NCI-H446 (cell line): ENCODE measurements around the gene DLG5.
"Not testable (repeated sequence)": the region's sequence is repeated elsewhere in the genome, so short reads cannot be mapped to it uniquely, and the experiment has no call there.

Source experiments
- DNase-seq, 2 experiments: peaks; one replicate each; lab custom pipeline; 2025; lab: John Stamatoyannopoulos, UW

DLG5 gene

DNA sequence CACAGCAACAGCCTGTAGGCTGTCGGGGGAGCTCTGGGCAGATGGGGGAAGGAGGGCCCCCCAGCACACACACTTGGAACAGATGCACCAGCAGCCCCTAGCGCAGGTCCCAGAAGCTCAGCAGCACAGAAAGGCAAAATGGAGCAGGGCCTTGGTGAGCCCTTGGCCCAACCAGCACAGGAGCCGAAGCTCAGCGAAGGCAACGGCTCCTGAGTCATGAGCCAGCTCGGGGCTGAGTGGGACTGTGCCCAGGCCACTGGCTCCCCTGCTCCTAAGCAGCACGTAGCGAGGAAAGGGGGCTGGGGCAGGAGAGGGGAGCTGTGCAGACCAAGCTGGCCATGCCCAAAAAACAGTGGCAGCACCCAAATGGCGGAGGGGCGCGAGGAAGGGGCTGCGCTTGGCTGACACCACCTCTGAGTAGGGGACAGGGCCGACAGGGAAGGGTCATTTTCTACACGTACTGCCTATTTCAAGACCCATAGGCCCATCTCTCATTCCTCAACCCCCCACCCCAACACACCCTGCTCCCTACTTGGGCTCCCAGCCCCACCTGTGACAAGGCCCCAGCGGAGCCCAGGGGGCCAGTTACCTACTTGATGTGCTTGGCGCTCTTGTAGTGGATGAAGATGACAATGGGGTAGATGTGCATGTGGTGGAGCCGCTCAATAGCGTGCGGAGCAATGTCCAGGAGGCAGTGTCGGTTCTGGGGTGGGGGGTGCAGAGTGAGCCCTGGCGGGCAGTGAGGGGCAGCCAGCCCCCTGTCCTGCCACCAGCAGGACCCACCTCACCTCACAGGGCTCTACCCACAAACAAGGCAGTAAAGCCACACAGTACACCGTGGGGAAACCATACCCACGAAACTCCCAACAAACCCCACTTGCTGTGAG lies 132.1 kb downstream of the DLG5 start:
- DNase-seq, result no peak

DNA sequence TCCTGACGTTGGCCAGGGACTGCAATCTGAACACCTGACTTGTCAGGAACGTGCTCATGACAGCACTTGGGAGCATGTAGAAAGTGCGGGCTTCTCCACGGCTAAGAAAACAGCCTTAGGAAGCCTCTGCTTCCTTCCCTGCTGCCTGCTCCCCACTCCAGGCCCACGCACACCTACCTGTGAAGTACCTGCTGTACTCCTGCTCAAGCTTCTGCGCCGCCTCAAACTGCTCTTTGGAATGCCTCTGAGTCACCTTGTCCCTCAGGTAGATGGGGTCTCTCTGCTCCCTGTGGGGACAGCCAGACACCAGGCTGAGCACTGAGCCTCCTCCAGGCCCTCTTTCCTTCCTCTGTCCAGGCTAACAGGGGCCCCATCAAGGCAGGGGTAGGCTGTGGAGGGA lies 132.7 kb downstream of the DLG5 start:
- no peak for DNase-seq

DNA sequence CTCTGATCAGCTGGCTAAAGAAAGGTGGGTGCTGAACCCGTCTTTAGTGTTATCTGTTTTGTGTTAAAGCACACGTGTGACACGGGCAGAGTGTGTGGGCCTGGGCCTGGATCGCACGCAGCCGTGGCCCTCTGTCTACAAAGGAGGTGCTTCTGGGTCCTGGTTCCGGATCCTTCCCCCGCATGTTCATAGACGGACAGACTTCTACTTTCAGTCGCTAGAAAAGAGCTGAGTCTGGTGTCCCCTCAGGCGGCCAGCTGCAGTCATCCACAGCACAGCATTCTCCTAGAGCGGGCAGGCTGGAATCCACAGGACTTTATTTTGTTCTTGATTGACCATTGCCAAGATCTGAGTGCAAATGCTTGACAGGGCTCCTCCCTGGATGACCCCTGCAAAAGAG lies 134.4 kb downstream of the DLG5 start:
- no peak for DNase-seq

DNA sequence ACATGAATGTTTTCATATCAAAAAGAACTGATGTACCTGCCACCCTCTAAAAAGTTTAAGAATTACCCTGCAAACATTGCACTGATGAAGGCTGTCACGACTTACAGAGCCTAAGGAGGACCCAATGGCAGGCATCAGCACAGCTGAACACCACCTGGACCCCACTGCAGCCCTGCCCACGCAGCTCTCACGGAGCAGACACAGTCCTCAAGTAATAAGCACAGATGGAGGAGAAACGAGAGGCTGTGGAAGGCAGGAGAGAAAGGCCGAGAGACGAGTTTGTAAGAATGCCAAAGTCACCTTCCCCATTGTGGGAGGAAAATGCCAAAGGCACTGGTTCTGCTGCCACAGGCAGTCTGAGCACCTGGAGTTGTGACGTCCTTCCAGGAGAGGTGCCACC lies 135.0 kb downstream of the DLG5 start:
- no peak for DNase-seq

DNA sequence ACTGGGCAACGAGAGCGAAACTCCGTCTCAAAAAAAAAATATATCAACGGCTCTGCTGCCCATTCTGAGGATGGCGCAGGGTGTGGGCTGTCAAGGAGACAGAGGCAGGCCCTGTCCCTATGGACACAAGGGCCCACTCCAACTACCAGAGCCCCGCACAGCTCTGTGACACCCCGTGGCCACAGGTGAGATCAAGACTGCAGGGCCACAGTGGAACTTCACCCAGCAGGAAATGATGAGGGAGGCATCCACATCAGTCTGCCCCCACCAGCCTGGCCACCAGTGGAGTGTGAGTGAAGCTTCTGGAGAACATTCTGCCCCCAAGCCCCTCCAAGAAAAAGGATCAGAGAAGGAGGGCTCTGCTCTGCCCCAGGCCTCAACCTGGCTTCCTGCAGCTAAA lies 136.7 kb downstream of the DLG5 start:
- DNase-seq, result no peak

DNA sequence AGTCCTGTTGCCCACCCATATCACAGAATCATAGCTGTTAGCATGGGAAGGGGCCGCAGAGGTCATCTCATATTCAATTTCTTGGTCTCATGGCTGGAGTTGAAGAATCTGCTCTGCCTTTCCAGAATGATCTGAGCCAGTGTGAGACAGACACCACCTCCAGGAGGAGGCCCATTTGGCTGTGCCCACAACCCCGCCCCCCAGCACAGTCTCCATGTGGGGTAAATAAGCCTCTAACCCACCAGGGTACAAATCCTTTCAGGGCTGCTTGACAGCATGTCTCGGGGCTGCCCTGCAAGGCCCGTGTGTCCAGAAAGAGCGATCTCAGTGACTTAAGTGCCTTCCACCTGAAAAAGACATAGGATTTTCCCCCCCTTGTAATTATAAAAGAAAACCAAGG lies 137.5 kb downstream of the DLG5 start:
- no peak for DNase-seq

DNA sequence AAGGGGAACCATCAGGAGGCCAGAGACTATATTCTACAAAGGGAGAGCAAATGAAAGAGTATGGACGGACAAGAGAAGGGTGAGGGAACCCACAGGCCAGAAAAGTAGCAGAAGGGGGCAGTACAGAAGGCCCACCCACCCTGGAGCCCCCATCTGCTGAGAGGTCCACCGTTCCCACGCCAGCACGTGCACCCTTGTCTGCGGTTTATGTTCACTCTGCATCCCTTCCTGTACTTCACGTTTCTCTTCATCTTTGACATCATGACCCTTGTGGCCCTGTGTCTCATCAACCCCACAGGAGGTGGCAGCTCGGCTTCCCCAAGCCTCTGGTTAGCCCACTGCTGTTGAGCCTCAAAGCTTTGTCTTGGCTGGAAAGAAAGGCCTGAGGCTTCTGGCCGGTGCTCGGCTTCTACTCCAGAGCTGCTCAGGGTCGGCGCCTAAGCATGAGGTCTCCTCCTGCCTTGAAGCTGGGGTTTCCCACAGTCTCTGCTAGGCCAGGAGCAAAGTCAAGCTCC lies 138.0 kb downstream of the DLG5 start:
- DNase-seq, result no peak

DNA sequence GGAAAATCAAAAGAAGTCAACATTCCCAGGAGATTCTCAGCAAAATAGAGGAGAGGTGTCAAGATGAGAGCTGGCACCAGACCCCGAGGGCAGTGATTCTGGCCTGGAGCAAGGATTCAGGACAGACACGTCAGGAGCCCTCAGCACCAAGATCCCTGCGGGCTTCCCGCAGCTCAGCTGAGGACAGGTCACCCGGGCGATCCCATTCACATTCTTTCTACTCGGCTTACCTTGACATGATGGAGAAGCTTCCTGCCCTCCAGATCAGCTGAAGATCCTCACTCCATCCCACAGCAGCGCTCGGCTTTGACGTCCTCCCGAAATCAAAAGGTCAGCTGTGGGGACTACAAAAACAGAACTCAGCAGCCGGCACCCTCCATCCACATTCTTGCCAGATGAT lies 139.1 kb downstream of the DLG5 start:
- DNase-seq, result no peak

DNA sequence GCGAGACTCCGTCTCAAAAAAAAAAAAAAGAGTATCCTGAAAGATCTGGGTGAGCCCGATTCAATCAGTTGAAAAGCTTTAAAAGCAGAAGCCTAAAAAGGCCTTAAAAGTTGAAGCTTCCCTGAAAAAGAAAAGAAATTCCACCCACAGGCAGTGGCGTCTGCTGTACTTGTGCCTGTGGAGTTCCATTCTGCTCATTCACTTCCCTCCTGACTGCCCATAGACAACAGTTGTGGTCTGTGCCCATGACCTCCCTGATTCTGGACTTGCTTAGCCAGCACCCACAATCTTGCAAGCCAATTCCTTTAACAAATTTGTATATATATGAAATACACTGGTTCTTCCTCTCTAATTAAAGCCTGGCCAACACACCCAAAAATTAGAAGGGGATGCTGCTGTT lies 141.7 kb downstream of the DLG5 start:
- no peak for DNase-seq

DNA sequence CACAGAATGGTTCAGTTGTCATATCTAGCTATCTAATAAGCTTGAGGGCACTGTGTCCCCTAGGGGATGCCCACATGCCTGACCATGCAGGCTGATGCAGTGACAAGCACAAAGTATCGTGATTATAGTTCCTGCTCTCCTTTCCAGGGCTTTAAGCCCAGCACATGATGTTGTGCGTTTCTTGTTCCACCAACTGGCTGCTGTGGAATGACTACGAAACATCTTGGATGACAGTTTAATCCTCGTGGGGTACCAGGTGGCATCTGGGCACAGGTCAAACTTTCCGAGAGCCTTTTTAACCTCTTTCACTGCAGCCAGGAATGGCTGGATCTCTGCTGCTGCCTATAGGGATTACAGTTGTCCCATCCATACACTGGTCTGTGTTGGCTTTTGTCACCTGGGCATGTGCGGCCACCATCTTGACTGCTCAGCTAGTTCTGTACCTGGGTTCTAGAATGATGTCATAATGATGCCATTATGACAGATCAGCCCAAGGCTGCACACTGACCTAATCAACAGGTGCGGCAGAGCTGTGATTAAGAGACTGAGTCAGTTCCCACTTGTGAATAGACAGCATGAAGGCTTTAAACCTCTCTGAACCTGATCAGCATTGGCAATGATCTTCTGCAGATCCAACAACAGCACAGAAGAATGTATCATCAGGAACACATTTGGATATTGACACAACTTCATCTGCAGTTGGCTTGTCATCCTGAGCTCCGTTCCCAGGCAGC lies 144.1 kb downstream of the DLG5 start:
- DNase-seq, result no peak

DNA sequence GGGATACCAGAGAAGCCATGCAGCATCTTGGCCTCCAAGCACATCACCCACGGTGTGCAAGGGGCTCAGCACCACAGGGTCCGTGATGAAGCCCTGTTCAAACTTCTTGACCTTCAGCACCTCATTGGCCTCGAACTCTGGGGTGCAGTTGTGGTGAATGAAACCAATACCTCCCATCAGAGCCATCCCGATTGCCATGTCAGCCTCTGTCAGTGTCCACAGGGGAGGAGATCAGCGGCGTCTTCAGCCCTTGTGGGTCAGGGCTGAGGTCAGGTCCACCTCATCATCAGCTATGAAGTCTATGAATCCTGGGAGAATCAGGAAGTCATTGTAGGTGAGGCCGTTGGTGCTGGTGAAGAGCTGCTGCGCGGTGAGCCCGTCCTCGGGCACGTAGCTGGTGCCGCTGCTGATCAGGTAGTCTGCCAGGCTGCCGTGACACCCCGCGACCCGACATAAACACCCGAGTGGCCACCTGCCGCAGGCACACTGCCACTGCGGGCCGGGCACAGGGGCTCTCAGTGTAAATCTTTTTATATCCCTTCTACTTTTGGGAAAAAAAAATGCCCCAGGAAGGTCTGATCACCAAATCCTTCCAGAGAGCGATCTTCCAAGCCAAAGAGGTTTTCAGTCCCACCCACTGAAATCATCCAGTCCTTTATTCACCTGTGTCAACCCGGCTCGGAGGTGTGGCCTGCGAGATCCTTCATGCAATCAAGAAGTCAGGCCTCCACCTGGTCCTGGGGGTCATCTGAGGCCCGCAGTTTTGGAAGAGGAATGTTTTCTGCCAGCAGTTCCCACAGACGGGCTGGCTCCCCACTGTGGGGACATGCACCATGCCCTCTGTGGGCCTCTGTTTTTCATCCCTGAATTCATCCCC lies 144.9 kb downstream of the DLG5 start:
- no peak for DNase-seq

DNA sequence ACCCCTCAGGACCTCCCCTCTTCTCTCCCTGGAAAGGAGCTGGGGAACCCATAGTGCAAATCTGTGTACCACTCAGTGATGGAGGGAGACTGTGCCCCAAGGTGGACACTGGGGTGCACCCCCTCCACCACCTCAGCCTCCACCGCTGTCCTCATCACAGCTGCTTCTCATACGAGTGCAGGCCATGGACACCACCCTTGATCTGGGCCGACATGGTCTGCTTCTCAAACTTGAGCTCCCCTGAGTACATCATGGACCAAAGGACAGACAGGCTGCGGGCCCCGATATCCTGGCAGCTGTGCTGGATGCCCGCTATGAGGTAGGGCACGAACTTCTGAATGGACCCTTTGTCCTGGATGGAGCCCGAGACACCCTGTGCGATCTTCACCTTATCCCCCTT lies 146.4 kb downstream of the DLG5 start:
- no peak for DNase-seq

DNA sequence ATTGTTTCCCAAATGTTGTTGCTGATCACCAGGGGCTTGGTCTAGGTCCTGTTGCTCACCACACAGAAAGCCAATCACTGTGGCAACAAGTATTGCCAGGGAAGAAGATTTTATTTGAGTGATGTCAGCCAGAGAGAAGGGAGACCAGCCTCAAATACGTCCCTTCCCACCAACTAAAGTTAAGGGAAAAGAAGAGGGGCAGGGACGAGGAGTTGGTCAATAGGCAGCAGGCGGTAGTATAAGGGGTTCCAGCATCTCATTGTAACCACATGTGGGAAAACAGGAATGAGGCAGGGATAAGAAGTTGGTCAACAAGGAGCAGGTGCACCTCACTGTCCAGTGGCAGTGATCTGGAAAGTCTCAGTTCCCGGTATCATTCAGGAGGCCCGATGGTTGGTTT lies 150.1 kb downstream of the DLG5 start:
- DNase-seq, result no peak

DNA sequence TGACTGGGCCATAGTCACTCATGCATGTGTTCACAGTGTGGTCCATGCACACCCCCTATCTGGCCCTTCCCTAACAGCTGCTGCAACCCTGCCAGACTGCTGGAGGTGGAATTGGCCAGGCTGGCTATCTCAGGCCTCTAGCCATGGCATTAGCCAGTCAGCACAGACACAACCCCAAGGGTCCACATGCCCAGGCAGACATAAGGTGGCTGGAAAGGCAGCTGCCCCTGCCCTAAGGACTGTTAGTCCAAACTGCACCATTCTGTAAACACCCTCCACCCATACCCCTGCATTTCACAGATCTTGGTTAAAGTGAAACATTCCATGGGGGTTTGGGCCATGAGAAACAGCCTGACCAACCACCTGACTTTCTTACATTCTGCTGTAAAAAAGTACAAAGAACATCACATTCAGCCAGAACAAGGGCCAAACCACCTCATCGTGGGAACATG lies 151.6 kb downstream of the DLG5 start:
- DNase-seq, result no peak

DNA sequence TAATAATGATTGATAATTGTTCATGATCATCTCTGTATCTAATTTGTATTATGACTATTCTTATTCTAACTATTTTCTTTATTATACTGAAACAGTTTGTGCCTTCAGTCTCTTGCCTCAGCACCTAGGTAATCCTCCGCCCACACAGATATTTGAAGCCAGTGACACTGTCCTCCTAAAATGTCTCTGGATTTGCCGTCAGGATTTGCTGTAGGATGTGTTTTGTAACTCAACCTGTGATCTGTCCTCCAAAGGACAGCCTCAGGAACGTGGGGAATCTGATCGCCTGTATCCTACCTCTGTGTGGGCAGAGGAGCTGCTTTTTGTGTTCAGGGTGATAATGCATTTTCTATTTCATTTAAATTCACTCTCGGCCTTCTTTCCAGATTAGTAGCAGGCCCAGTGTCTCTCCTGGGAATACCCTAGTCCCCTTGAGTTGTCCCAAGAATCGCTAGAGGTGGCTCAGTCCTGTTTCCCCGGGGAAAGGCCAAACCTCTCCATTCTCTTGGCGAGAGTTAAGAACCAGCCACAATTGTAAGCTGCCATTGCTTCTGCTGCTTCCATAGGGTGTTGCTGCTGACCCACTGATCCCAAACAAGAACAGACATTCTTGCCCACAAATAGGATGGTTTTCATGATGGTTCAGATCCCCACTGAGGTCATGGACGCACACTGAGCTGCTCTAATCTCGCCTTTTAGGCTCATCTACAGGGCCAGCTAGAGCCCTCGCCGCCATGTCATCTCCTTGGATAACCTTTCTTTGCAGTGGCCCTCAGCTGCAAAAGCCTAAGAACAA lies 152.7 kb downstream of the DLG5 start:
- no peak for DNase-seq

DNA sequence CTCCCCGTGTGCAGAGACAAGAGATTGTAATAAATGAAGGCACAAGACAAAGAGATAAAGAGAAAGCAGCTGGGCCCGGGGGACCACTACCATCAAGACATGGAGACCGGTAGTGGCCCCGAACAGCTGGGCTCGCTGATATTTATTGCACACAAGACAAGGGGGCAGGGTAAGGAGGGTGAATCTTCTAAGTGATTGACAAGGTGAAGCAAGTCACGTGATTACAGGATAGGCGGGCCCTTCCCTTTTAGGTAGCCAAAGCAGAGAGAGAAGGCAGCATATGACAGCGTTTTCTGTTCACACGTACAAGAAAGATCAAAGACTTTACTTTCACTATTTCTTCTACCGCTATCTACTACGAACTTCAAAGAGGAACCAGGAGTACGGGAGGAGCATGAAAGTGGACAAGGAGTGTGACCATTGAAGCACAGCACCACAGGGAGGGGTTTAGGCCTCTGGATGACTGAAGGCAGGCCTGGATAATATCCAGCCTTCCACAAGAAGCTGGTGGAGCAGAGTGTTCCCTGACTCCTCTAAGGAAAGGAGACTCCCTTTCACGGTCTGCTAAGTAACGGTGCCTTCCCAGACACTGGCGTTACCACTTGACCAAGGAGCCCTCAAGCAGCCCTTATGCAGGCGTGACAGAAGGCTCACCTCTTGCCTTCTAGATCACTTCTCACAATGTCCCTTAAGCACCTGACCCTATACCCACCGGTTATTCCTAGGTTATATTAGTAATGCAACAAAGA lies 153.5 kb downstream of the DLG5 start:
- DNase-seq, result not testable (repeated sequence)

DNA sequence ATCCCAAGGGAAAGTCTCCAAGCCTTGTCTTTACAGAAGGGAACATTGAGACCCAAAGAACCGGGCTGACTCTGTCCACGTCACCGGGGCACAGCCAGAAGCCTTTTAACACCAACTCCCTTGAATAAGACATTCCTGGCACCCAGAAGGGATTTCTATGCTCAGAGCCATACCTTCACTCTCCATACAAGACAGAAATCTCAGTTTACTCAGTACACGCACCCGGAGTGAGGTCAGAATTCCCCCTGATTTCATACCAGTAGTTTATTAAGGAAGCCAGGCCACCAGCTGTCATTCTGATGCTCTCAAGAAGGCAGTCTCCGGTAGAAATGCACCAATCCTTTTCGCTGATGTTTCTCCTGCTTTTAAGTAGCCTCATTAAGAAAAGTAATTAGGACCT lies 154.7 kb downstream of the DLG5 start:
- DNase-seq, result no peak

DNA sequence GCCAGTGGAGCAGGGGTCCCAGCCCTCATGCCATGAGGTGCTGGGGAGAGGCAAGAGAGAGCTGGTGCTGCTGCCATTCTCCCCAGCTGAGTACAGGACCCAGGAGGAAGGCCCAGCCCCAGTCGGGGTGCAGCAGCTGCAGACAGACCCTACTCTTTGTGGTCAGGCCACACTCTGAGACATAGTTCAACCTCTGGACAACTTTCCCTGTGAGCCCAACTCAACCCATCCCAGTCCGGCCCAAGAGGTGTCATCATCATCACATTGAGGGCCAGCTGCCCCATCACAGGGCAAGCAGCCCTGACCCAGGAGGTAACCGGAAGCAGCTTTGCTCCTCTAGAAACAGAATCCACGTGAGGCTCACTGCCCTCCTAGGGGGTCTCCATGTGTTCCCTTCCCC lies 155.1 kb downstream of the DLG5 start:
- no peak for DNase-seq

DNA sequence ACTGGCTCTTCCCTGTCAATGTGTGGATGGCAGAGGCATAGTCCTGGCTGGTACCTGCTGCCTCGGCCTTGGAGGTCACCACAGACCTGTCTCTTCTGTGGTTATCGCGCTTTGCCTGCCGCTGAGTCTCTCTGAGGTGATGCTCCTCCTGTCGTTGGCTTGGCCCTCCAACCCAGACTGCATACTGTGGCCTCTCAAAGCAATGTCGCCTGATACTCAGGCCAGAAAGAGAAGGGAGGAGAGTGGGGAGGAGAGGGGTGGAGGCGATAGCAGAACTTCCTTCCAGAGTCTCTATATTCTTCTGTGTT lies 155.7 kb downstream of the DLG5 start:
- DNase-seq, result no peak

DNA sequence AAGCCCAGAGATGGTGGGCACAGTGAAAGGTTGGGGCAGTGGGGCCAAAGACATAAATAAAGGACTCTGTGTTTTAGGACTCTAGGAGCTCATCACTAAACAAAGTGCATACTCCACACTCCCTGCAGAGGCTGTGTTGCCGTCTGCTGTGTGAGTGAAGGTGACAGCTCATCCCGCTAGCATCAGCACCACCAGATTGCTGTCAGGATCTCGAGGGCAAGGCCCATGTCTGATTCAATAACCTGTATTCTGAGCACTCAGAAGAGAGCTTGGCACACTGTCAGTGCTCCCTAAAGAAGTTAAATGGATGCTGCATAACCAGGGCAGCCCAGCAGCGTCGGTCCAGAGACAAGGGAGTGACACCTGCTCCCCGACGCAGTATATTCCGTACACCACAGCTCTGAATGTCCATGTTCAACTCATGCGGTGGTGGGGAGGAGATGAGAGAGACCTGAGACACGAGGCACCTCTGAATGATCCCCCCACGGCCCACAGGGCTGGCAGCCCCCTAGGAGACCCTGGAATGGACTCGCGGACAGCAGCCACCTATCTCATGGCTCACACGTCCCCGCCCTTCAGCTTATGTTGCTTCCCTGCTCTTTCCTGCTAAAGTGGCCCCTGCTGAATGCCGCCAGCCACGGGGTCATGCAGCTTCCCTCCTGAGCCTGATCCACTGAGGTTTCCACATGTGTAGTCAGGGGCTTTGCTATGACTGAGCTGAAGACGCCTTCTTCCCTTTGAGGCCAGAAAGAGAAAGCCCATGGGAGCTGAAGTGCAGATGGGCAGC lies 156.3 kb downstream of the DLG5 start:
- no peak for DNase-seq
